ENCODE results near the gene GRAMD4. TPM values are rescaled to one million over a fixed set of nuclear protein-coding genes. Genes with fewer than 3 reads are reported as not detected.

The GRAMD4 gene
- polyA plus RNA-seq, 2 of the 4 experiments (the other 2 are of a cell fraction), result 7.7 to 13.1 TPM

- FAIRE-seq, result no peak
- 95% methylated on average over 14 of the region's 21 CpGs for WGBS (ENCODE audit: missing lambda C conversion rate)
- TF ChIP-seq HDAC2 (IDR thresholded peaks at IDR 0.05), result no peak
- TF ChIP-seq CEBPB (IDR thresholded peaks at IDR 0.05), result no peak
- TF ChIP-seq HOXA7 (CRISPR knock-in tag; IDR thresholded peaks at IDR 0.05), result no peak
- no peak for TF ChIP-seq EHF (CRISPR knock-in tag; IDR thresholded peaks at IDR 0.05)
- no peak for TF ChIP-seq NPAS2 (CRISPR knock-in tag; IDR thresholded peaks at IDR 0.05; ENCODE audit: borderline replicate concordance)
- no peak for TF ChIP-seq POLR2AphosphoS2 (conservative IDR thresholded peaks at IDR 0.05; ENCODE audit: low read length)
- TF ChIP-seq TP53 (CRISPR knock-in tag; IDR thresholded peaks at IDR 0.05), result no peak
- no peak for TF ChIP-seq MAZ (IDR thresholded peaks at IDR 0.05; ENCODE audit: borderline replicate concordance, low read depth, low read length)
- ATAC-seq, result no peak
- POLR2A ChIA-PET, result no interaction called here
- no peak overlapping the region for H3K4me3 ChIP-seq
- H3K4me2 ChIP-seq, result no peak overlapping the region
- DNase-seq (ENCODE audit: low read depth in 1 of 2, low spot score in 1 of 2), result no peak
- no peak overlapping the region for H3K27ac ChIP-seq
- peaks cover 19% of the 10 kb centered on the region for H3K4me1 ChIP-seq
- H3K9me3 ChIP-seq, result no peaks in the 10 kb centered on the region
- CTCF ChIA-PET, result no interaction called here
Observed at GRCh38 chr22:46665151-46665695, 45.0 kb downstream of the GRAMD4 start.

- 88% methylated on average over 7 of the region's 18 CpGs for WGBS (ENCODE audit: missing lambda C conversion rate)
- Histone ChIP-seq H3K4me2 (no peak overlapping the region), H3K4me3 (no peak overlapping the region), H3K27ac (no peak overlapping the region), H3K9me3 (no peaks in the 10 kb centered on the region), H3K4me1 (peaks cover 13% of the 10 kb centered on the region)
- CTCF ChIA-PET, result no interaction called here
- ATAC-seq, result no peak
- FAIRE-seq, result no peak
- POLR2A ChIA-PET, result no interaction called here
- no peak for TF ChIP-seq POLR2AphosphoS2 (conservative IDR thresholded peaks at IDR 0.05; ENCODE audit: low read length)
- no peak for TF ChIP-seq PBX3 (IDR thresholded peaks at IDR 0.05)
- TF ChIP-seq CHD2 (IDR thresholded peaks at IDR 0.05; ENCODE audit: low read length, partially characterized antibody), result no peak
- TF ChIP-seq ZC3H11A (IDR thresholded peaks at IDR 0.05), result no peak
- no peak for TF ChIP-seq ZFP36 (IDR thresholded peaks at IDR 0.05; ENCODE audit: borderline replicate concordance, partially characterized antibody)
- TF ChIP-seq HOXB5 (CRISPR knock-in tag; IDR thresholded peaks at IDR 0.05), result no peak
- TF ChIP-seq BCL3 (IDR thresholded peaks at IDR 0.05), result no peak
- no peak for TF ChIP-seq JUN (IDR thresholded peaks at IDR 0.05)
- TF ChIP-seq ESRRA (IDR thresholded peaks at IDR 0.05; ENCODE audit: borderline replicate concordance, low read length), result no peak
- no peak for TF ChIP-seq FOXS1 (CRISPR knock-in tag; IDR thresholded peaks at IDR 0.05)
- TF ChIP-seq KDM5A (IDR thresholded peaks at IDR 0.05), result no peak
- no peak for TF ChIP-seq JUNB (IDR thresholded peaks at IDR 0.05)
- TF ChIP-seq, protein P1, sequence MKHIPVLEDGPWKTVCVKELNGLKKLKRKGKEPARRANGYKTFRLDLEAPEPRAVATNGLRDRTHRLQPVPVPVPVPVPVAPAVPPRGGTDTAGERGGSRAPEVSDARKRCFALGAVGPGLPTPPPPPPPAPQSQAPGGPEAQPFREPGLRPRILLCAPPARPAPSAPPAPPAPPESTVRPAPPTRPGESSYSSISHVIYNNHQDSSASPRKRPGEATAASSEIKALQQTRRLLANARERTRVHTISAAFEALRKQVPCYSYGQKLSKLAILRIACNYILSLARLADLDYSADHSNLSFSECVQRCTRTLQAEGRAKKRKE (CRISPR knock-in tag; IDR thresholded peaks at IDR 0.05; ENCODE audit: low read depth), result no peak
- TF ChIP-seq EP300 (IDR thresholded peaks at IDR 0.05), result no peak
- TF ChIP-seq MYC (IDR thresholded peaks at IDR 0.05; ENCODE audit: borderline replicate concordance, low read length), result no peak
- no peak for TF ChIP-seq FOSL2 (IDR thresholded peaks at IDR 0.05)
- no peak for TF ChIP-seq FOSL2 (CRISPR knock-in tag; IDR thresholded peaks at IDR 0.05)
- no peak for TF ChIP-seq CBX8 (IDR thresholded peaks at IDR 0.05)
- DNase-seq (ENCODE audit: low read depth in 1 of 2, low spot score in 1 of 2), result no peak
Observed at GRCh38 chr22:46665751-46666280, 45.6 kb downstream of the GRAMD4 start.
